Loucy (cell line): ENCODE data around the gene CASP10.
"Not testable (repeated sequence)": the region's sequence is repeated elsewhere in the genome, so short reads cannot be mapped to it uniquely, and the experiment has no call there.

Experiments
- H2AFZ ChIP-seq: fragments of 200-600 bp; sonication (generic); 2 replicates; pipeline ENCODE4 v1.6.0; 2016; ENCODE audit warnings: antibody characterized with exemption, mild to moderate bottlenecking, low read length, moderate library complexity
- H3F3A ChIP-seq: fragments of 200-600 bp; 2 replicates; pipeline ENCODE4 v1.6.0; 2016; ENCODE audit warnings: antibody characterized with exemption, low read depth, mild to moderate bottlenecking
- H3K27me3 ChIP-seq: fragments of 200-600 bp; sonication (generic); 2 replicates; pipeline ENCODE4 v1.6.1; 2014; ENCODE audit warnings: low read length, mild to moderate bottlenecking; ENCODE audit not compliant: insufficient read depth, poor library complexity, severe bottlenecking
- H3K36me3 ChIP-seq: fragments of 200-600 bp; sonication (generic); 2 replicates; pipeline ENCODE4 v1.6.1; 2016; ENCODE audit warnings: low read length; ENCODE audit not compliant: insufficient read depth
- H3K4me1 ChIP-seq: fragments of 200-600 bp; sonication (generic); 2 replicates; pipeline ENCODE4 v1.5.1; 2014; ENCODE audit warnings: low read length, mild to moderate bottlenecking; ENCODE audit not compliant: insufficient read depth, poor library complexity, severe bottlenecking
- H3K4me2 ChIP-seq: fragments of 200-600 bp; sonication (generic); 2 replicates; pipeline ENCODE4 v1.6.0; 2014; ENCODE audit warnings: antibody characterized with exemption, low read length, low read depth, mild to moderate bottlenecking; ENCODE audit not compliant: poor library complexity, severe bottlenecking
- H3K4me3 ChIP-seq: fragments of 200-600 bp; sonication (generic); 2 replicates; pipeline ENCODE4 v1.5.1; 2014; ENCODE audit warnings: low read length, mild to moderate bottlenecking, mixed read lengths; ENCODE audit not compliant: poor library complexity, severe bottlenecking
- H3K79me2 ChIP-seq: fragments of 200-600 bp; sonication (generic); 2 replicates; pipeline ENCODE4 v1.6.1; 2014; ENCODE audit warnings: low read length; ENCODE audit not compliant: insufficient read depth
- H3K9ac ChIP-seq: fragments of 200-600 bp; sonication (generic); 2 replicates; pipeline ENCODE4 v1.6.0; 2014; ENCODE audit warnings: mild to moderate bottlenecking, low read depth, low read length, moderate library complexity; ENCODE audit not compliant: poor library complexity, severe bottlenecking
- H3K9me2 ChIP-seq: fragments of 200-600 bp; sonication (generic); replicated peaks from 2 replicates; pipeline ENCODE4 v1.6.1; 2016; ENCODE audit warnings: low read depth, low read length, mixed read lengths
- H3K9me3 ChIP-seq: fragments of 200-600 bp; sonication (generic); 2 replicates; pipeline ENCODE4 v1.6.1; 2014; ENCODE audit warnings: mild to moderate bottlenecking, antibody characterized with exemption, low read length, low read depth; ENCODE audit not compliant: insufficient read depth
- H4K20me1 ChIP-seq: fragments of 200-600 bp; sonication (generic); 2 replicates; pipeline ENCODE4 v1.6.0; 2014; ENCODE audit warnings: antibody characterized with exemption, low read length, mild to moderate bottlenecking; ENCODE audit not compliant: insufficient read depth, poor library complexity, severe bottlenecking
- EZH2phosphoT487 ChIP-seq: fragments of 200-600 bp; IDR thresholded peaks from 2 replicates; pipeline ENCODE4 v1.6.1; 2018; ENCODE audit warnings: antibody characterized with exemption, mild to moderate bottlenecking, moderate library complexity, borderline replicate concordance
- TF ChIP-seq, protein P1 (sequence below): fragments of 200-600 bp; sonication (generic); conservative IDR thresholded peaks from 2 replicates; pipeline ENCODE4 v1.5.1; 2014; ENCODE audit warnings: mild to moderate bottlenecking, antibody characterized with exemption, low read length

CASP10 gene

DNA sequence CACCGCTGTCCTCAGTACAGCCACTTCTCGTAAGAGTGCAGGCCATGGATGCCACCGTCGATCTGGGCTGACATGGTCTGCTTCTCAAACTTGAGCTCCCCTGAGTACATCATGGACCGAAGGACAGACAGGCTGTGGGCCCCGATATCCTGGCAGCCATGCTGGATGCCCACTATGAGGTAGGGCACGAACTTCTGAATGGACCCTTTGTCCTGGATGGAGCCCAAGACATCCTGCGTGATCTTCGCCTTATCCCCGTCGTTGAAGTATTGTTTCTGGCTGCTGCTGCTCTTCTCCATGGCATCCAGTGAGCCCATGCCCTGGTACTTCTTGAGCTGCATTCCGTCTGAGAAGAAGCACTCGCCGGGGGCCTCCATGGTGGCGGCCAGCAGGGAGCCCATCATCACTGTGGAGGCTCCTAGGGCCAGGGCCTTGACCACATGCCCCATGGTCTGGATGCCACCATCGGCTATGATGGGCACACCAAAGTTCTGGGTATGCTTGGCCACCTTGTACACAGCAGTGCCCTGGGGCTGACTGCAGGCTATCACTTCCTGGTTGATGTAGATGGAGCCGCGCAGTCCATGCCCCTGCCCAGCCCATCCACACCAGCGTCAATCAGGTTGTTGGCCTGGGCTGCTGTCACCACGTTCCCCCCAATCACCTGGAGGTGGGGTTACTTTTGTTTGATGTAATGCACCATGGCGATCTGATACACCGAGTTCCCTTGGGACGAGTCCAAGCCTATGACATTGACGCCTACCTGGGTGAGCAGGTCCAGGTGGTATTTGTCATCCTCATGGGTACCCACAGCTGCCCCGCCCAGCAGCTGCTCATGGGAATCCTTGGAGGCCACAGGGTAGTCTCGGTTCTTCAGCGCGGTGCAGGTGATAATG, 45.2 kb upstream of the CASP10 start:
- Histone ChIP-seq H3K9me2 (no peaks in the 10 kb centered on the region), H3K36me3 (peaks cover 85% of the 10 kb centered on the region; the same call in 1 of the 2 replicates), H4K20me1 (peaks cover 3% of the 10 kb centered on the region), H3K27me3 (no peaks in the 10 kb centered on the region), H3K9ac (no peak overlapping the region), H3K4me1 (no peaks in the 10 kb centered on the region), H3K4me3 (no peak overlapping the region), H3K9me3 (no peaks in the 10 kb centered on the region), H3K4me2 (no peak overlapping the region), H3K79me2 (peaks cover 7% of the 10 kb centered on the region), H2AFZ (no peak overlapping the region), H3F3A (no peaks in the 10 kb centered on the region)
- TF ChIP-seq, protein P1, sequence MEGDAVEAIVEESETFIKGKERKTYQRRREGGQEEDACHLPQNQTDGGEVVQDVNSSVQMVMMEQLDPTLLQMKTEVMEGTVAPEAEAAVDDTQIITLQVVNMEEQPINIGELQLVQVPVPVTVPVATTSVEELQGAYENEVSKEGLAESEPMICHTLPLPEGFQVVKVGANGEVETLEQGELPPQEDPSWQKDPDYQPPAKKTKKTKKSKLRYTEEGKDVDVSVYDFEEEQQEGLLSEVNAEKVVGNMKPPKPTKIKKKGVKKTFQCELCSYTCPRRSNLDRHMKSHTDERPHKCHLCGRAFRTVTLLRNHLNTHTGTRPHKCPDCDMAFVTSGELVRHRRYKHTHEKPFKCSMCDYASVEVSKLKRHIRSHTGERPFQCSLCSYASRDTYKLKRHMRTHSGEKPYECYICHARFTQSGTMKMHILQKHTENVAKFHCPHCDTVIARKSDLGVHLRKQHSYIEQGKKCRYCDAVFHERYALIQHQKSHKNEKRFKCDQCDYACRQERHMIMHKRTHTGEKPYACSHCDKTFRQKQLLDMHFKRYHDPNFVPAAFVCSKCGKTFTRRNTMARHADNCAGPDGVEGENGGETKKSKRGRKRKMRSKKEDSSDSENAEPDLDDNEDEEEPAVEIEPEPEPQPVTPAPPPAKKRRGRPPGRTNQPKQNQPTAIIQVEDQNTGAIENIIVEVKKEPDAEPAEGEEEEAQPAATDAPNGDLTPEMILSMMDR: no peak
- TF ChIP-seq EZH2phosphoT487: no peak

DNA sequence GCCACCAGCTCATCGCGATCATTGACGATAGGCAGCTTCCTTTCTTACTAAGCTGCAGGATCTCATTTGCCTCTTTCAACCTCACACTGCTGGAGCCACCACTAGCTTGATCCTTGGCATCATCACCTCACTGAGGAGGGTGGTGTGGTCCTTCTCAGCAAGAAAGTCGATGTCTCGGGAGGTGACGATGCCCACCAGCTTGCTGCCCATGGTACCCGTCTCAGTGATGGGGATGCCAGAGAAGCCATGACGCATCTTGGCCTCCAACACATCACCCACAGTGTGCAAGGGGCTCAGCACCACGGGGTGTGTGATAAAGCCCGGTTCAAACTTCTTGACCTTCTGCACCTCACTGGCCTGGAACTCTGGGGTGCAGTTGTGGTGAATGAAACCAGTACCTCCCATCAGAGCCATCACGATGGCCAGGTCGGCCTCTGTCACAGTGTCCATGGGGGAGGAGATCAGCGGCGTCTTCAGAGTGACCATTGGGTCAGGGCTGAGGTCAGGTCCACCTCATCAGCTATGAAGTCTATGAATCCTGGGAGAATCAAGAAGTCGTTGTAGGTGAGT, 44.5 kb upstream of the CASP10 start:
- Histone ChIP-seq H3K9ac (no peak overlapping the region), H3K4me2 (no peak overlapping the region)
- TF ChIP-seq, protein P1: no peak
- no peak for TF ChIP-seq EZH2phosphoT487

DNA sequence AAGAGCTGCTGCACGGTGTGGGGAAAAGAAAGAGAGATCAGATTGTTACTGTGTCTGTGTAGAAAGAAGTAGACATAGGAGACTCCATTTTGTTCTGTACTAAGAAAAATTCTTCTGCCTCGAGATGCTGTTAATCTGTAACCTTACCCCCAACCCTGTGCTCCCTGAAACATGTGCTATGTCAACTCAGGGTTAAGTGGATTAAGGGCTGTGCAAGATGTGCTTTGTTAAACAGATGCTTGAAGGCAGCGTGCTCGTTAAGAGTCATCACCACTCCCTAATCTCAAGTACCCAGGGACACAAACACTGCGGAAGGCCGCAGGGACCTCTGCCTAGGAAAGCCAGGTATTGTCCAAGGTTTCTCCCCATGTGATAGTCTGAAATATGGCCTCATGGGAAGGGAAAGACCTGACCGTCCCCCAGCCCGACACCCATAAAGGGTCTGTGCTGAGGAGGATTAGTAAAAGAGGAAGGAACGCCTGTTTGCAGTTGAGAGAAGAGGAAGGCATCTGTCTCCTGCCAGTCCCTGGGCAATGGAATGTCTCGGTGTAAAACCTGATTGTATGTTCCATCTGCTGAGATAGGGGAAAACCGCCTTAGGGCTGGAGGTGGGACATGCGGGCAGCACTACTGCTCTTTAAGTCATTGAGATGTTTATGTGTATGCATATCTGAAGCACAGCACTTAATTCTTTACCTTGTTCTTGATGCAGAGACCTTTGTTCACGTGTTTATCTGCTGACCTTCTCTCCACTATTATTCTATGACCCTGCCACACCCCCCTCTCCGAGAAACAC, 43.8 kb upstream of the CASP10 start:
- not testable (repeated sequence) for H3K79me2 ChIP-seq, H4K20me1 ChIP-seq, H3K4me3 ChIP-seq

More for the DNA sequence above, 44.5 kb upstream of the CASP10 start:
- no peaks in the 10 kb centered on the region for H3K79me2 ChIP-seq
- H3K9me2 ChIP-seq: no peaks in the 10 kb centered on the region
- H3K4me3 ChIP-seq: no peak overlapping the region
- no peaks in the 10 kb centered on the region for H3K4me1 ChIP-seq
- H3F3A ChIP-seq: no peaks in the 10 kb centered on the region
- no peaks in the 10 kb centered on the region for H3K27me3 ChIP-seq
- H3K36me3 ChIP-seq: peaks cover 85% of the 10 kb centered on the region; the same call in 1 of the 2 replicates
- no peak overlapping the region for H2AFZ ChIP-seq
- no peaks in the 10 kb centered on the region for H3K9me3 ChIP-seq
- no peaks in the 10 kb centered on the region for H4K20me1 ChIP-seq

More for the DNA sequence above, 43.8 kb upstream of the CASP10 start:
- H3K9me2 ChIP-seq, H3K4me2 ChIP-seq, H3K4me1 ChIP-seq, H3F3A ChIP-seq, H3K9ac ChIP-seq, H3K9me3 ChIP-seq, H3K27me3 ChIP-seq, H2AFZ ChIP-seq: not testable (repeated sequence)
- peaks cover 85% of the 10 kb centered on the region; the same call in 1 of the 2 replicates for H3K36me3 ChIP-seq
